ENCODE results near the gene C9orf72.

Gene C9orf72

GRCh38 chr9:27539479-27540441 is 33.5 kb downstream of the C9orf72 start:
- DNase-seq (ENCODE audit: low read depth in 1 of 2, low spot score in 1 of 2), result no peak

DNA sequence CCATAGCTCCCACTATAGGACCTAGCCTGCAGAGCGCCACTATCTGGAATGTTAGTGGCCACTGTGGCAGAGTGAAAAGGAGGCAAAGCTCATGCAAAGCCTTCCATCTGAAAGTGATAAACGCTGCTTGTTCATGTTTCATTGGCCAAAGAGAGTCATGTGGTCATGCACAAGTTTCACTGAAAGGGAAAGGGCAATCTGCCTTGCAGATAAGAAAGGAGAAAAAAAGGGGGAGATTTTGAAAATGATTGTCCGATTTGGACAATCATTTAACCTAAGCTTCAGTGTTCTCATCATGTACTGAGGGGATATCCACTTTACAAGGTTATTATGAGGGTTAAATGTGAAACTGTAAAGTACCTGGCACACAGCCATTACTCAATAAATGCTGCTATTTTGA is 34.6 kb downstream of the C9orf72 start:
- no peak for DNase-seq (ENCODE audit: low read depth in 1 of 2, low spot score in 1 of 2)

DNA sequence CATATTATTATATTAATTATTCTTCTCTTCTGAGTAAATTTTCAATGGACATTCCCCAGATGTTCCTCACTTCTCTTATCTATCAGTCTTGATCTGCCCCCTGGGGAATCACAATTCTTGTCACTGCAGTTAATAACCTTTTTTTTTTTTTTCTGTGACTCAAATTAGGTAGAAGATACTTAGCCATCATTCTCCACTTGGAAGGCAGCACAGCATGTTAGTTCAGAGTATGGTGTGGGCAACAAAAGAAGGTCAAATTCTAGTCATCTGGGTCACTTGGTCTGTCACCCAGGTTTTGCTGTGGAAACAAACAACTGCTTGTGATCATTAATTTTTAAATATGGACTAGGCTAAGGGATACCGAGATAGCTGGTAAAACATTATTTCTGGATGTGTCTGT is 35.5 kb downstream of the C9orf72 start:
- no peak for DNase-seq (ENCODE audit: low read depth in 1 of 2, low spot score in 1 of 2)

- DNase-seq (ENCODE audit: low read depth in 1 of 2, low spot score in 1 of 2), result no peak
Observed at GRCh38 chr9:27537027-27537435, 36.2 kb downstream of the C9orf72 start.

GRCh38 chr9:27536168-27536567 is 37.1 kb downstream of the C9orf72 start:
- no peak for DNase-seq (ENCODE audit: low read depth in 1 of 2, low spot score in 1 of 2)

GRCh38 chr9:27535701-27536118 is 37.6 kb downstream of the C9orf72 start:
- DNase-seq (ENCODE audit: low read depth in 1 of 2, low spot score in 1 of 2), result no peak

- DNase-seq (ENCODE audit: low read depth in 1 of 2, low spot score in 1 of 2), result no peak
Observed at GRCh38 chr9:27534658-27535209, 38.5 kb downstream of the C9orf72 start.

DNA sequence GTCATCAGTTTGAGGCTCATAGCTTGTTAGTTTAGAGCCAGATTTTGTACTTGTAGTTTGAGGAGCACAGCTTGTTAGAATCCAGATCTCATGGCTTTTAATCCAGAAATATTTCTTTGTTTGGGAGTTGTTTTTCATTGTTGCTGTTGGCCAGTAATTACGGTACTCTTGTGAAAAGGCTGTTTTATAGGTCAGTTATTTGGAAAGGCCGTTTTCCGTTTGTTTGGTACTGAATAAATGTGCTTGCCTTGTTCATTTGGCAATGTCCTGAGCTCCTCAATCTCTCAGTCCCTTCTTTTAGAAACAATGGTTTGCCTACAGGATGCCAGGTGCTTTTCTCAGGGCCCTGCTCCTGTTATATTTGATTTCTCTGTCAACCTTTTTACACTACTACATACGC is 39.1 kb downstream of the C9orf72 start:
- DNase-seq (ENCODE audit: low read depth in 1 of 2, low spot score in 1 of 2), result no peak

DNA sequence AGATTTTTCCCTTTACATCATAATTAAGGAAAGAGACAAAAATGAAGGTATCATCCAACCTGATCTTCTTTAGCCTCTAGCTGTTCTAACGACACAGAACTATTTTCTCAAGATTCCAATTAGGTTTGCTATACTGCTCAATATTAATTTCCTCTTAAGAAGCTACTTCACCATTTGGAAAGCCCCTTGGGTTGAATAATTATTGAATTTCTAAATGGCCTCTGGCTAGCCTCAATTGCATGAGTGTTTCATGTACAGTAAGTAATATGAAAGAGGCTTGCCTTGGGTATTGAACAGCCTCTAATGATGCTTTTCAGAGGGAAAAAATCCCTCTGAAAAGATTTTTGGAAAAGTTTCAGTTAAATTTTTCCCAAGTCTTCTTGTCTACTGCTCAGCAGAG is 40.0 kb downstream of the C9orf72 start:
- no peak for DNase-seq (ENCODE audit: low read depth in 1 of 2, low spot score in 1 of 2)

- DNase-seq (ENCODE audit: low read depth in 1 of 2, low spot score in 1 of 2), result no peak
Observed at GRCh38 chr9:27532046-27532445, 41.2 kb downstream of the C9orf72 start.

- no peak for DNase-seq (ENCODE audit: low read depth in 1 of 2, low spot score in 1 of 2)
Observed at GRCh38 chr9:27530915-27531755, 42.1 kb downstream of the C9orf72 start.

DNA sequence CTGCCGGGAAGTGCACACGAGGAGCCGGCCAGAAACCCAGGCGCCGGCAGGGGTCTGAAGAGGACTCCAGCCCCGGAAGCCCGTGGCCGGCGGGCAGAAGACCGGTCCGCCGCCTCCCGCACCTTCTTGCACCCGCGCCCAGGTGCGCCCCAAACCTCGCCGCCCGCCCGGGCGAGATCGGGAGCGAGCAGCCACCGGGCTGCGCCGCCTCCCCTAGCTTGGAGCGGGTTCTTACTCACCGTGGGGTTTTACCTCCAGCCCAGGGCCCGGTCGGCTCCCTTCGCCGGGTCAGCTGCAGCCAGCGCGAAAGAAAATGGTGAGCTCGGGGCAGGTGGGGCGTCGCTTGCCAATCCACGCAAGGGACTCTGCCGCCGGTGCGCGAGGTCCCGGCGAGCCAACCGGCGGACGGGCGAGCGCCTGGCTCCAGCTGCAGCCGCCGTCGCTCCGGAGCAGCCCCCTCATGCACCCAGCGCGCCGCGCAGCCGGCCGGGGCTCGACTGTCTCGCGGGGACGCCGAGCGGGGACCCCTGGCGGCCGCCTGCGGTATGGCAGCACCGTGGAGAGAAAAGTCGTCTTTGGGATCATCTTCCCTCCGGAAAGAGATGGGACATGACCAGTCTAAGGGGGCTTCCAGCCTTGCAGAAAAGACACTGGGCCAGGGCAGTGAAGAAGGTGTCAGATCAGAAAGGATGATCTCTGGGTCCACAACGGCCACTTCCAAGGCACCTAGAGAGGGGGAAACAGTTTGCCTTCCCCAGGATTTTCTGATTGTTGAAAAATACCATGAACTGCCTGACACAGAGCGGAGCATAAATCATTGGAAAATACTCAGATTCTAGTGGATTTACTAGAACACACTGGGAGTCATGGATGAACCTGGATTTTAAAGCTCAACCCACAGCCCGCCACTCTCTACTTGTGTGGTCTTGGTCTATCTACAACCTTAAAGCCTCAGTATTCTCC is 43.7 kb downstream of the C9orf72 start, which contains the start of gene MOB3B:
Gene MOB3B, minus strand, starts transcription at position 499 of the 963 bp plus-strand sequence. CDS start 74,264 bp downstream, outside the sequence.
- DNase-seq (ENCODE audit: low read depth in 1 of 2, low spot score in 1 of 2), result peak; percentile 56 to 64

DNA sequence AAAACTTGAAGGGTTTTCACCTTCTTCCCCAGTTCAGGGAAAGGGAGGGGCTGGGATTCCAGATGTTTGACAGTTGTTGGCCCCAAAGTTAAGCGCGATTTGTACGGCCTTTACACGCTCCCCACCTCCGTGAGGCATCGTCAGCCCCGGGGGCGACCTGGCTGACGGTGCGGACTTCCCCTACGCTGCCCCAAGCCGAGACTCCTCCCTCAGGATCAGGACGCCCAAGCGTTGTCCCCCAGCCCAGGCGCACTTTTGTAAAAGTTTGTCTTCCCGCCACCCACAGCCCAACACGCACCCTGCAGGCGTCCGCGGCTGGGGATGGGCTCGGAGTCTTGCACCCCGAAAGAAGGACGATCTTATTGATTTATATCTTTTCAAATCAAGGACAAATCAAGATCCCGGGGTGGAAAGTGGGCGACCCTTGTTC is 44.4 kb downstream of the C9orf72 start:
- DNase-seq (ENCODE audit: low read depth in 1 of 2, low spot score in 1 of 2), result peak; percentile 11 to 13

- DNase-seq (ENCODE audit: low read depth in 1 of 2, low spot score in 1 of 2), result peak in 1 of 2 donors; percentile 15
Observed at GRCh38 chr9:27528076-27528885, 45.0 kb downstream of the C9orf72 start.

GRCh38 chr9:27527702-27528075 is 45.6 kb downstream of the C9orf72 start:
- DNase-seq (ENCODE audit: low read depth in 1 of 2, low spot score in 1 of 2), result no peak

- no peak for DNase-seq (ENCODE audit: low read depth in 1 of 2, low spot score in 1 of 2)
Observed at GRCh38 chr9:27524236-27524635, 49.0 kb downstream of the C9orf72 start, which contains the start of gene IFNK. IFNK (plus strand) TSS chr9:27524290; CDS start chr9:27524337, 47 bp downstream.

DNA sequence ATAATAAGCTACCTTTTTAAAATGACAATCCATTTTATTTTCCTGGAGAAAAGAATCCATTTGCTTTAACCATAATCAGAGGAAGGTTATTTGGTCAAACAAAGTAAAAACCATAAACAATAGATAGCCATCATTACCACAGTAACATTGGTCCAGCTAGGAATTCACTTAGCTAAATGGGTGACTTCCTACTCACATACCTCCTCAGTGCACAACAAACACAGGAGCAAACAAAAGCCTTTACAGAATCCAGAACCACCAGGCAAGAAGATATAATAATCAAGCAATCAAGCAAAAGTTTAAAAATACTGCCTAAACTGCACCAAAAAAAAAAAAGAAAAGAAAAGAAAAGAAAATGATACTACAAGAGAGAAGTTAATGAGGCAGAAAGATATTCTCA is 50.1 kb downstream of the C9orf72 start:
- no peak for DNase-seq (ENCODE audit: low read depth in 1 of 2, low spot score in 1 of 2)

- no peak for DNase-seq (ENCODE audit: low read depth in 1 of 2, low spot score in 1 of 2)
Observed at GRCh38 chr9:27520986-27521385, 52.3 kb downstream of the C9orf72 start.

Measured in activated CD4-positive, alpha-beta T cell treated with anti-CD3 and anti-CD28 coated beads, Interleukin-2, amount 50 U/mL, for 24 hours (primary cell).